GM21526 (cell line): ENCODE results near the gene BSND.

Experiments used
- ATAC-seq: cut with Tn5 transposase; IDR thresholded peaks from one replicate; pipeline ENCODE4 v1.9.1; 2021; ENCODE audit warnings: moderate library complexity; ENCODE audit not compliant: unreplicated experiment, low FRiP score

The BSND gene

GRCh38 chr1:55059302-55060132 lies 60.8 kb downstream of the BSND start:
- no peak for ATAC-seq

- no peak for ATAC-seq
Observed at GRCh38 chr1:55060133-55060999, 61.6 kb downstream of the BSND start.

- no peak for ATAC-seq
Observed at GRCh38 chr1:55061000-55061705, 62.4 kb downstream of the BSND start.
